Activated T-cell treated with anti-CD3 and anti-CD28 coated beads, Interleukin-2, amount 50 U/mL, for 72 hours (primary cell): ENCODE data around the gene PNMA8A. TPM values are rescaled to one million over a fixed set of nuclear protein-coding genes. Genes with fewer than 3 reads are reported as not detected.

Source experiments
- ATAC-seq, 2 donors: fragments of 150-1000 bp; cut with Tn5 transposase; replicated peaks in 1 of 2; 2 replicates each; pipeline ENCODE4 v1.10.0; 2021; ENCODE audit warnings: moderate library complexity in 2 of 2, mild to moderate bottlenecking in 1 of 2
- DNase-seq, 2 donors: peaks; one replicate each; pipeline ENCODE4 v3.0.0; 2021 to 2022; ENCODE audit warnings: mixed read lengths in 1 of 2
- H3K27ac Mint-ChIP-seq: one replicate; pipeline ENCODE4 v1.8.0; 2022; ENCODE audit warnings: mild to moderate bottlenecking, moderate library complexity, mixed read lengths
- H3K27me3 Mint-ChIP-seq: one replicate; pipeline ENCODE4 v1.8.0; 2022; ENCODE audit warnings: low read depth, mixed read lengths
- H3K36me3 Mint-ChIP-seq, 2 donors: one replicate each; pipeline ENCODE4 v1.8.0; 2022; ENCODE audit warnings: mixed read lengths in 2 of 2, mild to moderate bottlenecking in 1 of 2; ENCODE audit not compliant: insufficient read depth in 2 of 2
- H3K4me1 Mint-ChIP-seq: one replicate; pipeline ENCODE4 v1.8.0; 2022; ENCODE audit warnings: low read depth, mixed read lengths
- H3K4me3 Mint-ChIP-seq, 2 donors: one replicate each; pipeline ENCODE4 v1.8.0; 2022; ENCODE audit warnings: mild to moderate bottlenecking in 2 of 2, mixed read lengths in 2 of 2, moderate library complexity in 2 of 2
- H3K9me3 Mint-ChIP-seq, 2 donors: one replicate each; pipeline ENCODE4 v1.8.0; 2022; ENCODE audit warnings: mixed read lengths in 2 of 2
- total RNA-seq, 2 donors: library from RNA; stranded (reverse); gene quantifications; one replicate each; pipeline ENCODE4 v1.2.3, GENCODE V29; 2022

Gene PNMA8A
- total RNA-seq, 2 donors from 2014 or later = 1.9 TPM; not detected in 1

DNA sequence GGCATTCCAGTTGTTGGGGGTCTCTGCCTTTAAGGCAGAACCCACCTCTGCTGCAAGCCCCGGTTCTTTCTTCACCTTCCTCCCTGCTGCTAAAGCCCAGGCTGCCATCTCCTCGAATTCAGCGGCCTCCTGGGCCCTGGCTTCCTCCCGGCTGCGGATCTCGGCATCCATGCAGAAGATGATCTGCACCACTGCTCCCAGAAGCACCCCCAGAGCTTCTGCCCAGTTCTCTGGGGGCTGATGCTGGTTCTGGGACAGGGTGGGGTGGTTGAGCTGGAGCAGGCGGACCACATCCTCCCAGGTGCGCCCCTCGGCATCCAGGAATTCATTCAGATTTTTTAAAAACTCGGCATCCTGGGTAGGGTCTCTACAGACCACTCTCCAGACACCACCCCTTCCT, 987 bp downstream of the PNMA8A start:
- DNase-seq (no peak), ATAC-seq (no peak)
- Mint-ChIP-seq H3K4me3 (no peak overlapping the region), H3K27ac (no peak overlapping the region), H3K9me3 (no peaks in the 10 kb centered on the region), H3K36me3 (no peaks in the 10 kb centered on the region), H3K27me3 (peaks cover 68% of the 10 kb centered on the region), H3K4me1 (peaks cover 14% of the 10 kb centered on the region)

DNA sequence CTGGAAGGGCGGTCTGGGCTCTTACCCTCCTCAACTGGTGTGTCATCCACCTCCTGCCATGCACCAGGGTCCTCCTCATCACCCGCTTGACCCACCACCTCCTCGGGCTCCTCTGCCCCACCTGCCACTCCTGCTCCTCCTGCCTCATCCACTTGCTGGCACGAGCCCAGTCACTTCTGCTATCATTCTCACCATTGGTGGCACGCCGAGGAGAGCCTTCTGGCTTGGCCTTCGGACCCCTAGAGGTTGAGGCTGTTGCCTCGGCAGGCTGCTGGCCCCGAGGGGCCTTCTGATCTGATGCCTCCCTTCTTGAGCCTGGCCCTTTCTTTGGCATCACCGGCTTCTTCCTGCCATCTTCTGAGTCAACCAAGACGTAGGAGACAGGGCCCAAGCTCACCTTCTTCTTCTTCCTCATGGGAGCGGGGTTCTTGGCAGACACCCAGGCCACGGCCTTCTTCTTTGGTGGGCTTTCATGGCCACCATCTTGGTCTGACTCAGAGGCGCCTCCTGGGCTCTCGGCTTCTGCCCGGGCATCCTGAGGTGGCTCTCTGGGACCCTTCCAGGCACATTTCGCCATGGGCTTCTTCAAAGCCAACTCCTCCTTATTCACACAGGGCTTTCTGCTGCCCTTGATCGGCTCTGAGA, 1.7 kb downstream of the PNMA8A start:
- no peaks in the 10 kb centered on the region for H3K9me3 Mint-ChIP-seq
- H3K4me1 Mint-ChIP-seq = peaks cover 14% of the 10 kb centered on the region

DNA sequence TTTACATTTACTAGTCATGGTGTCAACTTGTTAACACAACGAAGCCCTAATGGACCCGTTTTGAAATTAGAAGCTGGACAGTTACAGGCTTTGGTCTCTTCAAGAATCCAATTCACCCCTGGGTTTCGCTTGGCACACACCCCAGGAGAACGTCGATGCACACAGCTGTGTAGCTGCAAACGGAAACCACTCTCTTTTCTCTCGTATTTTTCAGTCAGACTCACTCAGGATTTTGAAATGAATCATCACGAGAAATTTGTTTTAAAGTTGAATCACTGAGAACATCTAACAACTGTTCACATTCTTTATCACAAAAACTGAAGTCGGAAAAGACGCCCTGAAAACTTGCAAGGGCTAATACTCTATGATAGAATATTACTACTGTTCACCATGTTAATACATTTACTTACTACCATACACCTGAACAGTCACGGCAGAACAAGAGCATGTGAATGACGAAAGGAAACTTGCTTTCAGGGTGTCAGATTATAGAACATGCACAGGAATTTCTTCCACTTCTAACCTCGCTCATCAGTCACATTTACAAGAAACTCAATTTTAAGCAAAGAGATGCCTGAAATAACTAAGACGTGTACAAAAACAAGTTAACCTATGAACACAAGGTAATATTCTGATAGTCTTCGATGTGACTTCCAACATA, 4.7 kb downstream of the PNMA8A start:
- Mint-ChIP-seq H3K27ac (peak overlapping the region; percentile 12), H3K4me1 (peaks cover 14% of the 10 kb centered on the region), H3K27me3 (peaks cover 55% of the 10 kb centered on the region), H3K36me3 (no peaks in the 10 kb centered on the region), H3K9me3 (no peaks in the 10 kb centered on the region), H3K4me3 (peak overlapping the region; percentile 56 to 83)
- ATAC-seq (peak; percentile 65 to 88), DNase-seq (peak in 1 of 2 donors; percentile 37)

More for the DNA sequence above, 1.7 kb downstream of the PNMA8A start:
- Mint-ChIP-seq H3K36me3 (no peaks in the 10 kb centered on the region), H3K27ac (no peak overlapping the region), H3K4me3 (no peak overlapping the region), H3K27me3 (peaks cover 75% of the 10 kb centered on the region)
- ATAC-seq (no peak), DNase-seq (no peak)

DNA sequence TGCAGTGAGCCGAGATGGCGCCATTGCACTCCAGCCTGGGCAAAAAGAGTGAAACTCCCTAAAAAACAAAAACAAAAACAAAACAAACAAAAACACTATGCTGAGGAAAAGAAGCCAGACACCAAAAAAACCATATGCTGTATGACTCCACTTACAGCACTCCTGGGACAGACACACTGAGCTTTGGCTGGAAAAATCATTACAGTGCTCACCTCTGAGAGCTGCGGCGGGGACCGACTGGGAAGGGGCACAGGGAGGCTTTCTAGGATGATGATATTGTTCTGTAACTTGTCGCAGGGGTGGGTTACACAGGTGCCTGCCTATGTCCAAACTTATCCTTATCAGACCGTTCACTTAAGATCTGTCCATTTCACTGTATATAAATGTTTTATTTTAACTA, 7.8 kb downstream of the PNMA8A start:
- no peak for DNase-seq
- no peak for ATAC-seq
- H3K27ac Mint-ChIP-seq = no peak overlapping the region
- no peaks in the 10 kb centered on the region for H3K9me3 Mint-ChIP-seq
- H3K4me1 Mint-ChIP-seq = peaks cover 14% of the 10 kb centered on the region
- H3K4me3 Mint-ChIP-seq = no peak overlapping the region
- H3K27me3 Mint-ChIP-seq = peaks cover 37% of the 10 kb centered on the region
- no peaks in the 10 kb centered on the region for H3K36me3 Mint-ChIP-seq

DNA sequence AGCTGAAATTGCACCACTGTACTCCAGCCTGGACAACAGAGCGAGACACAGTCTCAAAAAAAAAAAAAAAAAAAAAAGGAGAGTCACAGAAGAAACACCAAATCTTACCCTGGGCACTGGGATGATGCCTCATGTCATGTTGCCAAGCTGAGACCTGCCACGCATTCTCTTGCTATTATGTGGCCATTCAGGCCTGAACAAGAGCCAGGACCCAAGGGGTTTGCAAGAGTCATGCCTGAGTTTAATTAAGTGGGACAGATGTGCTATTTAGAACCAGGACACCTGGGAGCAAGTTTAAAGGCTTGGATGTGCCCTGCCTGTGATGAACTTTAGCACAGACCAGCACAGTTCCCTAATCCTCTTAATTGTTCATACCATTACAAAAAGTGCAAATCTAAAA, 9.8 kb downstream of the PNMA8A start:
- DNase-seq (no peak), ATAC-seq (no peak)
- Mint-ChIP-seq H3K9me3 (no peaks in the 10 kb centered on the region), H3K36me3 (no peaks in the 10 kb centered on the region), H3K4me3 (no peak overlapping the region), H3K27ac (no peak overlapping the region), H3K27me3 (peaks cover 27% of the 10 kb centered on the region), H3K4me1 (peaks cover 2% of the 10 kb centered on the region)

DNA sequence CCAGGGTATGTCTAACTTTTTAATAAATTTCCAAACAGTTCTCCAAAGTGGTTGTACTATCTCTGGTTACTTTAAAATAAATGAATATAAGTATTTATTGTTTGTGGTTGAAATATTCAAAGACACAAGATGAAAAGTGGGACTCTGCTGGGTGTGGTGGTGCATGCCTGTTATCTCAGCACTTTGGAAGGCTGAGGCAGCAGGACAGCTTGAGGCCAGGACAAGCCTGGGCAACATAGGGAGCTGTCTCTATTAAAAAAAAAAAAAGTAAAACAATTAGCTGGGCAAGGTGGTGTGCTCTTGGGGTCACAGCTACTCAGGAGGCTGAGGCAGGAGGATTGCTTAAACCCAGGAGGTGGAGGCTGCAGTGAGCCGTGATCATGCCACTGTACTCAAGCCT, 10.4 kb downstream of the PNMA8A start:
- DNase-seq (no peak), ATAC-seq (no peak)
- Mint-ChIP-seq H3K4me1 (no peaks in the 10 kb centered on the region), H3K4me3 (no peak overlapping the region), H3K27ac (no peak overlapping the region), H3K9me3 (no peaks in the 10 kb centered on the region), H3K36me3 (no peaks in the 10 kb centered on the region), H3K27me3 (peaks cover 30% of the 10 kb centered on the region)

DNA sequence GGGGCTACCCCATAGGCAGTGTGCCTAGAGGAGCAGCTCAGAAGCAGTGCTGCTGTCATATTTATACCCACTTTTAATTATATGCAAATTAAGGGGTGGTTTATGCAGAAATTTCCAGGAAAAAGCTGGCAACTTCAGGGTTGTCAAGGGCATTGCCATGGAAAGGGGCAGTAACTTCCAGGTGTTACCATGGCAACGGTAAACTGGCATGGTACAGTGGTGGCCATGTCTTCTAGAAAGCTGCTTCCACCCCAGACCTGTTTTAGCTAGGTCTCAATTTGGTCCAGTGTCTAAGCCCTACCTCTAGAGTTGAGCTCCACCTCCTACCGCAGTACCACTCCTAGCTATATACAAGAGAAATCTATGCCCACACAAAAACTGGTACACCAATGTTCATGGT, 11.3 kb downstream of the PNMA8A start:
- no peak for ATAC-seq
- no peak for DNase-seq
- peaks cover 25% of the 10 kb centered on the region for H3K27me3 Mint-ChIP-seq
- H3K36me3 Mint-ChIP-seq = no peaks in the 10 kb centered on the region
- H3K4me3 Mint-ChIP-seq = no peak overlapping the region
- no peaks in the 10 kb centered on the region for H3K9me3 Mint-ChIP-seq
- no peak overlapping the region for H3K27ac Mint-ChIP-seq
- H3K4me1 Mint-ChIP-seq = no peaks in the 10 kb centered on the region

DNA sequence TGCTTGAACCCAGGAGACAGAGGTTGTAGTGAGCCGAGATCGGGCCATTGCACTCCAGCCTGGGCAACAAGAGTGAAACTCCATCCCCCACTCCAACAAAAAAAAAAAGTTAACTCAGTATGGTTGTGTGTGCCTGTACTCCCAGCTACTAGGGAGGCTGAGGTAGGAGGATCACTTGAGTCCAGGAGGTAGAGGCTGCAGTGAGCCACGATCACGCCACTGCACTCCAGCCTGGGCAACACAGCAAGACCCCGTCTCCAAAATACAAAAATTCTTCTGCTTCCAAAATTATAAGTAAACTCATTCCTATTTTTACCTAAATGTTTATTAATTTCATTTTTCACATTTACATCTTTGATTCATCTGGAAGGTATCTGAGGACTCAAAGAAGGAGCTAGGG, 14.4 kb downstream of the PNMA8A start:
- H3K27me3 Mint-ChIP-seq = peaks cover 17% of the 10 kb centered on the region
- no peaks in the 10 kb centered on the region for H3K4me1 Mint-ChIP-seq
- H3K4me3 Mint-ChIP-seq = no peak overlapping the region
- no peaks in the 10 kb centered on the region for H3K36me3 Mint-ChIP-seq
- H3K27ac Mint-ChIP-seq = no peak overlapping the region
- DNase-seq (no peak), ATAC-seq (no peak)
- H3K9me3 Mint-ChIP-seq = no peaks in the 10 kb centered on the region

DNA sequence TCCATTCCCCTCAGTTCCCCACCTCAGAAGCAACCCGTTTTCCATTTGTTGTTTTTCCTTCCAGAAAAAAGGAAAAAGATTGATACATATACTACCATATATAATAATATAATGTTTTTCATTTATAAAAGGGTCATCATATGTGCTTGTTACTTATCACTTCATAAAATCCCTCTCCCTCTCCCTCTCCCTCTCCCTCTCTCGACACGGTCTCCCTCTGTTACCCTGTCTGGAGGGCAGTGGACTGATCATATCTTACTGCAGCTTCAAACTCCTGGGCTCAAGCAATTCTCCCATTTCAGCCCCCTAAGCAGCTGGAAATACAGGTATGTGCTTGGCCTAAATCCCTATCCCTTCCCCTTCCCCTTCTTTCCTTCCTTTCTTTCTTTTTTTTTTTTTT, 17.1 kb downstream of the PNMA8A start:
- H3K9me3 Mint-ChIP-seq = peaks cover 0 to 6% of the 10 kb centered on the region in 2 donors
- ATAC-seq = no peak

DNA sequence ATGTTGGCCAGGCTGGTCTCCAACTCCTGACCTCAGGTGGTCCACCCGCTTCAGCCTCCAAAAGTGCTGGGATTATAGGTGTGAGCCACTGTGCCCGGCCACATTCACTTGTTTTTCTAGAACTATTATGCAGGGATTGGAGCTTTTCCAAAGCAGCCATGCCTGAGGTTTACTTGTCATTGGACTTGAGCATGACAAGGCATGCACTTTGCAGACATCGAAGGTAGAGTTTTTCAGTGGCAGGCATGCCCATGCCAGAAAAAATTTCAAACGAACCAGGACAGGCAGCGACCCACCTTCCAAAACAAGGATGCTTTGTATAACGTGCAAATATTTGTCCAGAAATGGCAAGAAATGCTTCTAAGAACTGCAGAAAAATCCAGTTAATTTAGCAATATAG, 17.7 kb downstream of the PNMA8A start:
- Mint-ChIP-seq H3K27me3 (peaks cover 28% of the 10 kb centered on the region), H3K4me3 (no peak overlapping the region), H3K36me3 (no peaks in the 10 kb centered on the region), H3K27ac (no peak overlapping the region), H3K9me3 (peaks cover 0 to 6% of the 10 kb centered on the region in 2 donors), H3K4me1 (no peaks in the 10 kb centered on the region)
- ATAC-seq (no peak), DNase-seq (no peak)

More for the DNA sequence above, 17.1 kb downstream of the PNMA8A start:
- Mint-ChIP-seq H3K27me3 (peaks cover 28% of the 10 kb centered on the region), H3K36me3 (no peaks in the 10 kb centered on the region), H3K4me3 (no peak overlapping the region), H3K27ac (no peak overlapping the region), H3K4me1 (no peaks in the 10 kb centered on the region)
- no peak for DNase-seq

DNA sequence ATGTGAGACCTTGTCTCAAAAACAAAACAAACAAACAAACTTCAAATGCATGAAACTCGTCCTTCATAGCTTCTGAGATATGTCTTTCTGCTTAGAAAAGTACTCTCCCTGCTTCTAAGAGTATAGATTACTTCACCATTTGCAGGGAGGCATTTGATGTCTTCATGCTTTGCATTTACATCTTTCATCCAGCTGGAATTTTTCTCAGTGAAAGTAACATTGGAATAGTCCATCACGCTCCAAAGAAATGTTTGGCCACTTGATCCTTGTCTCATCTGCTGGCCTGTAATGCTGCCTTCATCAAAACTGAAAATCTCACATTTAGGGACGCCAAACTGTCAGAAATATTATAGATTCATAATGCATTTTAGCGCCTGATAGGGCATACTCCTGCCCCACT, 19.2 kb downstream of the PNMA8A start:
- H3K27me3 Mint-ChIP-seq = peaks cover 32% of the 10 kb centered on the region

DNA sequence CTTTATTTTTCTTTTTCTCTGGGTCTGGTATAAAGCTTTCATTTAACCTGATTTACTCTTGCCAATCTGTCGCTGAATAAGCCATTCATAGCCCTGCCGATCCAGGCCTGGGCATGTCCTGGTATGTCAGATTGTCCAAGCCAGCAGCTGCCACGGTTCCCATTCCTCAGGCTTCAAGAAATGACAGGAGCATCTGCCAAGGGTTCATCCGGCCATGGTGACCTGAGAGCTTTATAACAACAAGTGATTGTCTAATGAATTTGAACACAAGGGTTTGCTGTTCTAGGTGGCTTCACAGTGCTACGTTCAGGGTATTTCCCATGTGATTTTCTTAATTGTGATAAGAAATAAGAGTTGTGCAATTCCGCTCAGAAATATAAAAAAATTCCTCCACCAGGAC, 20.0 kb downstream of the PNMA8A start:
- Mint-ChIP-seq H3K27me3 (peaks cover 29% of the 10 kb centered on the region), H3K36me3 (no peaks in the 10 kb centered on the region), H3K9me3 (peaks cover 0 to 6% of the 10 kb centered on the region in 2 donors), H3K27ac (no peak overlapping the region), H3K4me3 (no peak overlapping the region), H3K4me1 (no peaks in the 10 kb centered on the region)
- ATAC-seq (no peak), DNase-seq (no peak)

More for the DNA sequence above, 19.2 kb downstream of the PNMA8A start:
- DNase-seq (no peak), ATAC-seq (no peak)
- H3K4me3 Mint-ChIP-seq = no peak overlapping the region
- no peaks in the 10 kb centered on the region for H3K36me3 Mint-ChIP-seq
- no peak overlapping the region for H3K27ac Mint-ChIP-seq
- no peaks in the 10 kb centered on the region for H3K4me1 Mint-ChIP-seq
- H3K9me3 Mint-ChIP-seq = peaks cover 0 to 6% of the 10 kb centered on the region in 2 donors

DNA sequence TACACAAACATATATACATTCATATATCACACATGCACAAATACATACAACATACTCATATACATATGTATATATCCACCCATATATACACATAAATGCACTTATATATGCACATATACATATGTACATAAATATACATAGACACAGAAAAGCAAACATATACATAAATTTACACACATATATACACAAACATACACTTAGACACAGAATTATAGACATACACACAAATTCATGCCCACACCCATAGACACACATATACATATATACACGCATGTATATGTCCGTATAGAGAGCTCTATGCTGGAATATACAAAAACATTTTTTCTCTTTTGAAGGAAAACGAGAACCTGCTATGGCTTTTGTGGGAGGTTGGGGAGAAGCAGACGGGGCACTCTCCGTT, 20.6 kb downstream of the PNMA8A start:
- Mint-ChIP-seq H3K9me3 (peaks cover 0 to 6% of the 10 kb centered on the region in 2 donors), H3K27me3 (peaks cover 26% of the 10 kb centered on the region), H3K36me3 (no peaks in the 10 kb centered on the region), H3K4me1 (no peaks in the 10 kb centered on the region), H3K27ac (no peak overlapping the region), H3K4me3 (no peak overlapping the region)
- ATAC-seq (no peak), DNase-seq (no peak)

DNA sequence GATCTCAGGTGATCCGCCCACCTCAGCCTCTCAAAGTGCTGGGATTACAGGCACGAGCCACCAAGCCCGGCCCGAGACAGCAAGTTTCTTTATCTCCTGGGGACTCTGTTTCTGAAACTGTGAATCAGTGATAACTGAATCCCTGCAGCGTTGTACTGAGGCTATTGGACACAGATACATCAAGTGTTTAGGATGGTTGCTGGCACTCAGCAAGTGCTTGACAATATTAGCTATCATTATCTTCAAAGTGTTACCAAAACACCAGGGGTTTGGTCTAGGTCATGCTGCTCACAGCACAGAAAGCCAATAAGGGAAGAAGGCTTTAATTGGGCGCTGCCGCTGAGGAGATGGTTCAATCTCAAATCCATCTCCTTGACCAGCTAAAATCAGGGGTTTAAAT, 22.1 kb downstream of the PNMA8A start:
- H3K4me1 Mint-ChIP-seq = no peaks in the 10 kb centered on the region
- ATAC-seq (no peak), DNase-seq (no peak)
- no peak overlapping the region for H3K4me3 Mint-ChIP-seq
- peaks cover 26% of the 10 kb centered on the region for H3K27me3 Mint-ChIP-seq
- peaks cover 0 to 6% of the 10 kb centered on the region in 2 donors for H3K9me3 Mint-ChIP-seq
- H3K36me3 Mint-ChIP-seq = no peaks in the 10 kb centered on the region
- H3K27ac Mint-ChIP-seq = no peak overlapping the region
